22Rv1 (cell line): ENCODE results near the gene EIPR1.

Source experiments
- ZFX ChIP-seq: fragments of 450-650 bp; IDR thresholded peaks from 2 replicates; pipeline ENCODE4 v1.6.1; 2017; ENCODE audit warnings: antibody characterized with exemption, borderline replicate concordance
- TF ChIP-seq, protein P1 (sequence below): fragments of 450-650 bp; IDR thresholded peaks from 2 replicates; pipeline ENCODE4 v1.5.1; 2017; ENCODE audit warnings: mild to moderate bottlenecking

DNA sequence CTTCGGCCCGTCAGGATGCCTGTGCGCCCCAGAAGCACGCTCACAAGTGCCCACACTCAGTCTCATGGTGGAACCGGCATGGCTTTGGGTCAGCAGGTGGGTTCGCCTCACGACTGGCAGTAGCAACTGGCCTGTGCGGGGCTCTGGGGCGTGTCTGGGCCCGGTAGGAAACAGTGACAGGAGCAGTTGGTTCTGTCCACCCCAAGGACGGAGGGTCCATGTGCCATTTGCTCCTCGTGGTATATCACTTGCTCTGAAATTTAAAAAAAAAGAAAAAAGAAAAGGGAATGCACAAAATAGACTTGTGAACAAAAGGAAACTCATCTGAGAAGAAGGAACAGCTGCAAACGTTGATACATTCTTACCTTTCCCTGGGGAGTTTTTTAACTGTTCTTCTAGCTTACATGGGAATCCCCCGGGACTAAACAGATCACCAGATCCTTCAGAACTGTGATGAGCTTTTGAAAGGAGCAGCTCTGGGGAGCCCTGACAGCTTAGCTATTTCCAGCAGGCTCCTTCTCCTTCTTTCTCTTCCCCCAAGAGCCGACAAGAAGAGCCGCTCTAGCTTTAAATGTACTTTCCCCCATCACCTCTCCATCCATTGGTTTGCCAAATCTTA lies 44.7 kb upstream of the EIPR1 start:
- TF ChIP-seq, protein P1, sequence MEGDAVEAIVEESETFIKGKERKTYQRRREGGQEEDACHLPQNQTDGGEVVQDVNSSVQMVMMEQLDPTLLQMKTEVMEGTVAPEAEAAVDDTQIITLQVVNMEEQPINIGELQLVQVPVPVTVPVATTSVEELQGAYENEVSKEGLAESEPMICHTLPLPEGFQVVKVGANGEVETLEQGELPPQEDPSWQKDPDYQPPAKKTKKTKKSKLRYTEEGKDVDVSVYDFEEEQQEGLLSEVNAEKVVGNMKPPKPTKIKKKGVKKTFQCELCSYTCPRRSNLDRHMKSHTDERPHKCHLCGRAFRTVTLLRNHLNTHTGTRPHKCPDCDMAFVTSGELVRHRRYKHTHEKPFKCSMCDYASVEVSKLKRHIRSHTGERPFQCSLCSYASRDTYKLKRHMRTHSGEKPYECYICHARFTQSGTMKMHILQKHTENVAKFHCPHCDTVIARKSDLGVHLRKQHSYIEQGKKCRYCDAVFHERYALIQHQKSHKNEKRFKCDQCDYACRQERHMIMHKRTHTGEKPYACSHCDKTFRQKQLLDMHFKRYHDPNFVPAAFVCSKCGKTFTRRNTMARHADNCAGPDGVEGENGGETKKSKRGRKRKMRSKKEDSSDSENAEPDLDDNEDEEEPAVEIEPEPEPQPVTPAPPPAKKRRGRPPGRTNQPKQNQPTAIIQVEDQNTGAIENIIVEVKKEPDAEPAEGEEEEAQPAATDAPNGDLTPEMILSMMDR: no peak
- TF ChIP-seq ZFX: no peak
